ENCODE results near the gene NUP42.

Gene NUP42

DNA sequence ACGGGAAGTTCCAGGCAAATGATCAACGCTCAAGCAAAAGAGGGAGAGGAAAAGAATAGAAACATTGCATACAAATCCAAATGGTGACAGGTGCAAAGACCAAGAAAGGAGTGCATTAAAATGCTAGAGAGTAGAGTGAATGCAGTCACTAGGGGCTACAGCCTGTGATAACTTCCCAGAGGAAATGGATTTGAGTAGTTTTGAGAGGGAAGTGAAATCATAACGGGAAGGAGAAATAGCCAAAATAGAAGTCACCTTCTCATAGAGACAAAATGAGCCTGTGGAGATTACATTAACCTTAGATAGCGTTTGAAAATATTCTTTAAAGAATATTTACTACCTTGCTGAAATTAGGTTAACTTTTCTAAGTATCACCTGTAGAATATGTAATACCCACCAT is 26.5 kb downstream of the NUP42 start:
- Histone ChIP-seq H3K4me3 (ENCODE audit: low read length, poor library complexity, severe bottlenecking) (no peak overlapping the region), H3K9ac (ENCODE audit: low read depth, low read length, poor library complexity, severe bottlenecking) (no peak overlapping the region), H3K36me3 (ENCODE audit: insufficient read depth, low read length) (no peaks in the 10 kb centered on the region), H4K20me1 (ENCODE audit: insufficient read depth, low read length, poor library complexity, severe bottlenecking) (no peaks in the 10 kb centered on the region), H3K9me3 (ENCODE audit: insufficient read depth, low read depth, low read length) (no peaks in the 10 kb centered on the region), H3K4me2 (ENCODE audit: low read depth, low read length, poor library complexity, severe bottlenecking) (no peak overlapping the region), H3K27me3 (ENCODE audit: insufficient read depth, low read length, poor library complexity, severe bottlenecking) (no peaks in the 10 kb centered on the region), H3K9me2 (replicated peaks; ENCODE audit: low read depth, low read length) (no peaks in the 10 kb centered on the region), H3K4me1 (ENCODE audit: insufficient read depth, low read length, poor library complexity, severe bottlenecking) (no peaks in the 10 kb centered on the region), H2AFZ (ENCODE audit: low read length) (no peak overlapping the region), H3F3A (ENCODE audit: low read depth) (no peaks in the 10 kb centered on the region), H3K79me2 (ENCODE audit: insufficient read depth, low read length) (no peaks in the 10 kb centered on the region)
- TF ChIP-seq EZH2phosphoT487 (IDR thresholded peaks at IDR 0.05; ENCODE audit: borderline replicate concordance), result no peak
- TF ChIP-seq, protein P1, sequence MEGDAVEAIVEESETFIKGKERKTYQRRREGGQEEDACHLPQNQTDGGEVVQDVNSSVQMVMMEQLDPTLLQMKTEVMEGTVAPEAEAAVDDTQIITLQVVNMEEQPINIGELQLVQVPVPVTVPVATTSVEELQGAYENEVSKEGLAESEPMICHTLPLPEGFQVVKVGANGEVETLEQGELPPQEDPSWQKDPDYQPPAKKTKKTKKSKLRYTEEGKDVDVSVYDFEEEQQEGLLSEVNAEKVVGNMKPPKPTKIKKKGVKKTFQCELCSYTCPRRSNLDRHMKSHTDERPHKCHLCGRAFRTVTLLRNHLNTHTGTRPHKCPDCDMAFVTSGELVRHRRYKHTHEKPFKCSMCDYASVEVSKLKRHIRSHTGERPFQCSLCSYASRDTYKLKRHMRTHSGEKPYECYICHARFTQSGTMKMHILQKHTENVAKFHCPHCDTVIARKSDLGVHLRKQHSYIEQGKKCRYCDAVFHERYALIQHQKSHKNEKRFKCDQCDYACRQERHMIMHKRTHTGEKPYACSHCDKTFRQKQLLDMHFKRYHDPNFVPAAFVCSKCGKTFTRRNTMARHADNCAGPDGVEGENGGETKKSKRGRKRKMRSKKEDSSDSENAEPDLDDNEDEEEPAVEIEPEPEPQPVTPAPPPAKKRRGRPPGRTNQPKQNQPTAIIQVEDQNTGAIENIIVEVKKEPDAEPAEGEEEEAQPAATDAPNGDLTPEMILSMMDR (conservative IDR thresholded peaks at IDR 0.05; ENCODE audit: low read length), result no peak

- no peak overlapping the region for H3K4me3 ChIP-seq (ENCODE audit: low read length, poor library complexity, severe bottlenecking)
- H3K79me2 ChIP-seq (ENCODE audit: insufficient read depth, low read length), result no peaks in the 10 kb centered on the region
- H3F3A ChIP-seq (ENCODE audit: low read depth), result no peaks in the 10 kb centered on the region
- no peaks in the 10 kb centered on the region for H3K36me3 ChIP-seq (ENCODE audit: insufficient read depth, low read length)
- TF ChIP-seq EZH2phosphoT487 (IDR thresholded peaks at IDR 0.05; ENCODE audit: borderline replicate concordance), result no peak
- TF ChIP-seq, protein P1 (conservative IDR thresholded peaks at IDR 0.05; ENCODE audit: low read length), result no peak
- no peaks in the 10 kb centered on the region for H4K20me1 ChIP-seq (ENCODE audit: insufficient read depth, low read length, poor library complexity, severe bottlenecking)
- no peaks in the 10 kb centered on the region for H3K27me3 ChIP-seq (ENCODE audit: insufficient read depth, low read length, poor library complexity, severe bottlenecking)
- no peaks in the 10 kb centered on the region for H3K4me1 ChIP-seq (ENCODE audit: insufficient read depth, low read length, poor library complexity, severe bottlenecking)
- H3K4me2 ChIP-seq (ENCODE audit: low read depth, low read length, poor library complexity, severe bottlenecking), result no peak overlapping the region
- no peaks in the 10 kb centered on the region for H3K9me3 ChIP-seq (ENCODE audit: insufficient read depth, low read depth, low read length)
- no peak overlapping the region for H3K9ac ChIP-seq (ENCODE audit: low read depth, low read length, poor library complexity, severe bottlenecking)
- H2AFZ ChIP-seq (ENCODE audit: low read length), result no peak overlapping the region
- no peaks in the 10 kb centered on the region for H3K9me2 ChIP-seq (replicated peaks; ENCODE audit: low read depth, low read length)
These were observed 28.7 kb downstream of the NUP42 start for GRCh38 chr7:23210506-23210905.

DNA sequence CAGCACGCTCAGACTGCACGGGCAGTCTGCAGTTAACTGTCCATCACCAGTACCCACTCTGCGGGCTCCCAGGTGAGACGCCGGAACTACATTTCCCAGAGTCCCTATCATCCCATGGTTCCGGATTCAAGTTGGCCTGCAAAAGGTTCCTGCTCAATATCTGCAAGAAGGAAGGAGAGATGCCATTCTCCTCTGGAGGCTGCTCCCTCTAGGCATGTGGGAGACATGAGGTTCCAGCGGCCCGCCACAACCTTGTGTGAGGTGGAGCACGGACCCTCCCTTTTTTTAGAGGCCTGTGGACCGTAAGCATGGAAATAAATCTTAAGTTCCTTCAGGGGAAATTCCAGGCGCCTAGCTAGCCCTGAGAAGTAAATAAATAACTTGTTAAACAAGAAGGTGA is 29.7 kb downstream of the NUP42 start:
- Histone ChIP-seq H3K4me2 (ENCODE audit: low read depth, low read length, poor library complexity, severe bottlenecking) (no peak overlapping the region), H2AFZ (ENCODE audit: low read length) (no peak overlapping the region)

More for the DNA sequence above, 29.7 kb downstream of the NUP42 start:
- H3K4me3 ChIP-seq (ENCODE audit: low read length, poor library complexity, severe bottlenecking), result no peak overlapping the region
- no peaks in the 10 kb centered on the region for H3K9me3 ChIP-seq (ENCODE audit: insufficient read depth, low read depth, low read length)
- H3K36me3 ChIP-seq (ENCODE audit: insufficient read depth, low read length), result no peaks in the 10 kb centered on the region
- no peaks in the 10 kb centered on the region for H4K20me1 ChIP-seq (ENCODE audit: insufficient read depth, low read length, poor library complexity, severe bottlenecking)
- H3F3A ChIP-seq (ENCODE audit: low read depth), result no peaks in the 10 kb centered on the region
- H3K4me1 ChIP-seq (ENCODE audit: insufficient read depth, low read length, poor library complexity, severe bottlenecking), result no peaks in the 10 kb centered on the region
- H3K79me2 ChIP-seq (ENCODE audit: insufficient read depth, low read length), result no peaks in the 10 kb centered on the region
- H3K27me3 ChIP-seq (ENCODE audit: insufficient read depth, low read length, poor library complexity, severe bottlenecking), result no peaks in the 10 kb centered on the region
- TF ChIP-seq, protein P1 (conservative IDR thresholded peaks at IDR 0.05; ENCODE audit: low read length), result no peak
- no peak for TF ChIP-seq EZH2phosphoT487 (IDR thresholded peaks at IDR 0.05; ENCODE audit: borderline replicate concordance)
- H3K9me2 ChIP-seq (replicated peaks; ENCODE audit: low read depth, low read length), result no peaks in the 10 kb centered on the region
- no peak overlapping the region for H3K9ac ChIP-seq (ENCODE audit: low read depth, low read length, poor library complexity, severe bottlenecking)

Data from Loucy (cell line).